IMR-90 (cell line): Measurements from ENCODE around the gene ASPG. TPM values are rescaled to one million over a fixed set of nuclear protein-coding genes. Genes with fewer than 3 reads are reported as not detected.

Experiments
- ATAC-seq: fragments of 200-7000 bp; cut with Tn5 transposase; 2 replicates; pipeline ENCODE4 v1.9.1; 2020; ENCODE audit warnings: low read depth, mild to moderate bottlenecking, moderate library complexity
- BruUV-seq: library from RNA; stranded (reverse); fragments of 400-500 nt; replicated peaks from 2 replicates; lab custom pipeline; 2021; lab: Mats Ljungman, UMichigan
- CTCF ChIA-PET: fragments of 300-600 bp; formaldehyde crosslinking; extraction: SDS; loops from one replicate; lab custom pipeline; 2021; ENCODE audit warnings: antibody characterized with exemption; lab: Yijun Ruan, JAX
- POLR2A ChIA-PET: fragments of 300-600 bp; sonication (Branson Sonifier 250); formaldehyde crosslinking; loops from one replicate; lab custom pipeline; 2022; ENCODE audit warnings: antibody characterized with exemption; ENCODE audit not compliant: unreplicated experiment; lab: Charles Lee
- DNase-seq: peaks from one replicate; pipeline ENCODE4 v3.0.0; 2013
- H2AFZ ChIP-seq: replicated peaks from 2 replicates; pipeline ENCODE3; 2013; ENCODE audit warnings: low read length, mild to moderate bottlenecking; ENCODE audit not compliant: poor library complexity
- H2AK5ac ChIP-seq: 2 replicates; pipeline ENCODE4 v1.6.1; 2013; ENCODE audit warnings: low read depth, low read length, inconsistent platforms
- H2AK9ac ChIP-seq: replicated peaks from 2 replicates; pipeline ENCODE3; 2013; ENCODE audit warnings: mild to moderate bottlenecking, low read depth, low read length, moderate library complexity; ENCODE audit not compliant: poor library complexity
- H2BK120ac ChIP-seq: 2 replicates; pipeline ENCODE4 v1.6.1; 2013; ENCODE audit warnings: low read depth, low read length, inconsistent platforms
- H2BK15ac ChIP-seq: 3 replicates; pipeline ENCODE4 v1.6.1; 2013; ENCODE audit warnings: low read depth, low read length, inconsistent platforms
- H2BK20ac ChIP-seq: 2 replicates; pipeline ENCODE4 v1.6.1; 2013; ENCODE audit warnings: low read depth, mild to moderate bottlenecking, inconsistent platforms, low read length, moderate library complexity
- H2BK5ac ChIP-seq: 2 replicates; pipeline ENCODE4 v1.6.1; 2013; ENCODE audit warnings: mild to moderate bottlenecking, low read depth, low read length, inconsistent platforms; ENCODE audit not compliant: poor library complexity, severe bottlenecking
- H3K14ac ChIP-seq: replicated peaks from 2 replicates; pipeline ENCODE4 v1.6.1; 2013; ENCODE audit warnings: low read depth, low read length, inconsistent platforms
- H3K18ac ChIP-seq: 2 replicates; pipeline ENCODE4 v1.6.1; 2013; ENCODE audit warnings: low read depth, low read length, control low read depth
- H3K23ac ChIP-seq: 2 replicates; pipeline ENCODE4 v1.6.1; 2013; ENCODE audit warnings: low read depth, low read length, inconsistent platforms
- H3K27ac ChIP-seq: 2 replicates; pipeline ENCODE4 v1.5.1; 2013; ENCODE audit warnings: mild to moderate bottlenecking, control low read depth, low read length; ENCODE audit not compliant: insufficient read depth
- H3K27me3 ChIP-seq: 2 replicates; pipeline ENCODE4 v1.6.1; 2013; ENCODE audit warnings: low read length; ENCODE audit not compliant: control insufficient read depth, insufficient read depth
- H3K36me3 ChIP-seq: 2 replicates; pipeline ENCODE4 v1.6.1; 2013; ENCODE audit warnings: low read length, mixed read lengths; ENCODE audit not compliant: control insufficient read depth, insufficient read depth
- H3K4ac ChIP-seq: 2 replicates; pipeline ENCODE4 v1.6.1; 2013; ENCODE audit warnings: low read depth, low read length, inconsistent platforms
- H3K4me1 ChIP-seq: 2 replicates; pipeline ENCODE4 v1.6.1; 2013; ENCODE audit warnings: low read length, mixed read lengths; ENCODE audit not compliant: control insufficient read depth, insufficient read depth
- H3K4me2 ChIP-seq: 2 replicates; pipeline ENCODE4 v1.6.1; 2013; ENCODE audit warnings: low read depth, mild to moderate bottlenecking, control low read depth, low read length, moderate library complexity
- H3K4me3 ChIP-seq: 2 replicates; pipeline ENCODE4 v1.5.1; 2013; ENCODE audit warnings: low read depth, mild to moderate bottlenecking, control low read depth, low read length, moderate library complexity; ENCODE audit not compliant: insufficient read depth
- H3K56ac ChIP-seq: 2 replicates; pipeline ENCODE4 v1.6.1; 2013; ENCODE audit warnings: low read length, inconsistent platforms; ENCODE audit not compliant: insufficient read depth; ENCODE audit errors: extremely low read depth
- H3K79me1 ChIP-seq, 2 experiments: 2 replicates each; pipeline ENCODE4 v1.6.1; 2013; ENCODE audit warnings: low read length in 2 of 2, inconsistent platforms in 1 of 2, low read depth in 1 of 2
- H3K9ac ChIP-seq: 2 replicates; pipeline ENCODE4 v1.6.1; 2013; ENCODE audit warnings: low read depth, low read length, control low read depth
- H3K9me1 ChIP-seq: 2 replicates; pipeline ENCODE4 v1.6.1; 2013; ENCODE audit warnings: low read length, inconsistent platforms; ENCODE audit not compliant: insufficient read depth
- H3K9me3 ChIP-seq: 2 replicates; pipeline ENCODE4 v1.6.1; 2013; ENCODE audit warnings: low read length; ENCODE audit not compliant: control insufficient read depth, insufficient read depth
- H4K20me1 ChIP-seq: 2 replicates; pipeline ENCODE4 v1.6.1; 2013; ENCODE audit warnings: low read length, inconsistent platforms; ENCODE audit not compliant: insufficient read depth
- H4K5ac ChIP-seq: 2 replicates; pipeline ENCODE4 v1.6.1; 2013; ENCODE audit warnings: mild to moderate bottlenecking, low read depth, low read length, control low read depth
- H4K8ac ChIP-seq, 2 experiments: 2 replicates each; pipeline ENCODE4 v1.6.1; 2013; ENCODE audit warnings: low read depth in 2 of 2, low read length in 2 of 2, control low read depth in 1 of 2, inconsistent platforms in 1 of 2
- H4K91ac ChIP-seq: 2 replicates; pipeline ENCODE4 v1.6.1; 2013; ENCODE audit warnings: low read depth, low read length, inconsistent platforms; ENCODE audit not compliant: insufficient read depth
- MAFK ChIP-seq: IDR thresholded peaks from 2 replicates; pipeline ENCODE4 v1.6.1; 2012; ENCODE audit warnings: low read depth, low read length, improper control_type of control experiment
- MAZ ChIP-seq: IDR thresholded peaks from 2 replicates; pipeline ENCODE4 v1.6.1; 2012; ENCODE audit warnings: low read depth, mild to moderate bottlenecking, low read length, improper control_type of control experiment, moderate library complexity, borderline replicate concordance
- NFE2L2 ChIP-seq: fragments of 150-350 bp; IDR thresholded peaks from 2 replicates; pipeline ENCODE4 v1.6.1; 2016; ENCODE audit warnings: low read depth, mild to moderate bottlenecking, low read length
- RAD21 ChIP-seq: IDR thresholded peaks from 2 replicates; pipeline ENCODE4 v1.6.1; 2012; ENCODE audit warnings: low read length, improper control_type of control experiment
- RCOR1 ChIP-seq: IDR thresholded peaks from 2 replicates; pipeline ENCODE4 v1.6.1; 2012; ENCODE audit warnings: mild to moderate bottlenecking, low read length, improper control_type of control experiment; ENCODE audit not compliant: insufficient replicate concordance
- RFX5 ChIP-seq: IDR thresholded peaks from 2 replicates; pipeline ENCODE4 v1.8.0; 2012; ENCODE audit warnings: low read depth, mild to moderate bottlenecking, low read length, moderate library complexity
- USF2 ChIP-seq: fragments of 150-350 bp; IDR thresholded peaks from 2 replicates; pipeline ENCODE4 v1.6.1; 2017; ENCODE audit warnings: mild to moderate bottlenecking, antibody characterized with exemption, low read length, low read depth
- WGBS, 2 experiments: methylation state at CpG; one replicate each; pipeline versions ENCODE4 v1.1.5 to v1.1.7; 2013; ENCODE audit warnings: missing lambda C conversion rate in 2 of 2; ENCODE audit not compliant: insufficient read length in 1 of 2; ENCODE audit errors: extremely low coverage in 2 of 2; 5-methylcytosine and 5-hydroxymethylcytosine counted together
- dilution Hi-C: fragments of 300-500 bp; cut with HindIII; formaldehyde crosslinking; loops from one replicate; pipeline ENCODE4 v1.14.3; 2018; ENCODE audit warnings: low sequenced_read_pairs; ENCODE audit not compliant: unreplicated experiment
- in situ Hi-C: fragments of 300-500 bp; cut with MboI; formaldehyde crosslinking; loops from 3 replicates; pipeline ENCODE4 v1.14.3; 2019; ENCODE audit warnings: low sequenced_read_pairs, inconsistent platforms, mixed read lengths
- intact Hi-C: fragments of 100-400 bp; cut with micrococcal nuclease; formaldehyde crosslinking; loops from 2 replicates; pipeline ENCODE4 v1.10.0; 2022
- polyA plus RNA-seq, 3 experiments: library from polyadenylated mRNA; depleted of rRNA; stranded (reverse); fragments of >200 nt; gene quantifications; 2 replicates each; pipeline ENCODE4 v1.2.3, GENCODE V29; 2012; ENCODE audit warnings: low replicate concordance in 1 of 3
- total RNA-seq: library from RNA; depleted of rRNA; stranded (reverse); fragments of >200 nt; gene quantifications from 2 replicates; pipeline ENCODE4 v1.2.3, GENCODE V29; 2012

ASPG gene
- total and polyA plus RNA-seq, 2 of the 4 experiments (the other 2 are of a cell fraction) = not detected

GRCh38 chr14:104144911-104145825, 59.7 kb downstream of the ASPG start:
- no TSS peak for BruUV-seq

More at GRCh38 chr14:104144911-104145825, 59.7 kb downstream of the ASPG start:
- H2BK5ac ChIP-seq = no peak overlapping the region
- no peak overlapping the region for H3K9ac ChIP-seq
- H2AK5ac ChIP-seq = no peak overlapping the region
- dilution Hi-C loops (no loop called here), intact Hi-C loops (no loop called here), in situ Hi-C loops (no loop called here)
- H3K18ac ChIP-seq = no peak overlapping the region
- no peaks in the 10 kb centered on the region for H3K4me1 ChIP-seq
- H3K9me3 ChIP-seq = no peaks in the 10 kb centered on the region
- no peak for DNase-seq
- H4K91ac ChIP-seq = no peak overlapping the region
- H3K23ac ChIP-seq = no peak overlapping the region
- POLR2A ChIA-PET = no interaction called here
- ATAC-seq = no peak
- no peak overlapping the region for H2BK15ac ChIP-seq
- no peak overlapping the region for H4K8ac ChIP-seq
- no peaks in the 10 kb centered on the region for H3K36me3 ChIP-seq
- no peak overlapping the region for H3K27ac ChIP-seq
- H3K4me2 ChIP-seq = no peak overlapping the region
- no peaks in the 10 kb centered on the region for H3K79me1 ChIP-seq
- no peak overlapping the region for H3K4ac ChIP-seq
- 58% methylated on average over 10 of the region's 37 CpGs; no CpG with 5 or more reads in 1 of the 2 experiments for WGBS, 2 experiments
- no peaks in the 10 kb centered on the region for H4K20me1 ChIP-seq
- H3K4me3 ChIP-seq = no peak overlapping the region
- no peak overlapping the region for H2AFZ ChIP-seq
- TF ChIP-seq USF2 = no peak
- no peak for TF ChIP-seq MAFK
- TF ChIP-seq MAZ = no peak
- no peak for TF ChIP-seq RCOR1
- TF ChIP-seq RAD21 = no peak
- no peak for TF ChIP-seq RFX5
- TF ChIP-seq NFE2L2 = no peak
- no peak overlapping the region for H2BK20ac ChIP-seq
- H3K56ac ChIP-seq = no peak overlapping the region
- CTCF ChIA-PET = no interaction called here
- no peak overlapping the region for H2BK120ac ChIP-seq
- no peaks in the 10 kb centered on the region for H3K9me1 ChIP-seq
- no peak overlapping the region for H2AK9ac ChIP-seq
- H3K27me3 ChIP-seq = peaks cover 5% of the 10 kb centered on the region
- H4K5ac ChIP-seq = no peak overlapping the region
- H3K14ac ChIP-seq = no peak overlapping the region
